AG10803 (cell line): ENCODE results near the gene KRTAP4-12.
"Not testable (repeated sequence)": the region's sequence is repeated elsewhere in the genome, so short reads cannot be mapped to it uniquely, and the experiment has no call there.

ENCODE experiments used
- DNase-seq: peaks from one replicate; pipeline ENCODE4 v3.0.0; 2010; ENCODE audit warnings: low read depth
- H3K4me3 ChIP-seq: 2 replicates; pipeline ENCODE4 v1.5.1; 2011; ENCODE audit warnings: mild to moderate bottlenecking, low read length, control low read depth
- CTCF ChIP-seq: conservative IDR thresholded peaks from 2 replicates; pipeline ENCODE4 v1.5.1; 2011; ENCODE audit warnings: mild to moderate bottlenecking, low read length, control low read depth, inconsistent platforms

The KRTAP4-12 gene

GRCh38 chr17:41123991-41124371 is at the start of gene KRTAP4-12:
TSS of gene KRTAP4-12 (minus strand) at chr17:41124182. CDS start at chr17:41124122, 60 bp downstream.
- H3K4me3 ChIP-seq, result not testable (repeated sequence)

GRCh38 chr17:41171886-41172285 is 47.9 kb upstream of the KRTAP4-12 start:
- H3K4me3 ChIP-seq, result no peak overlapping the region
- peak; percentile 91 for DNase-seq
- no peak for TF ChIP-seq CTCF

More at GRCh38 chr17:41123991-41124371, at the start of gene KRTAP4-12:
- DNase-seq, result not testable (repeated sequence)

- TF ChIP-seq CTCF, result no peak
- DNase-seq, result no peak
- no peak within 1 kb of the TSS for H3K4me3 ChIP-seq
Observed at GRCh38 chr17:41168121-41168520, 44.1 kb upstream of the KRTAP4-12 start, which contains the start of gene KRTAP4-3. TSS of gene KRTAP4-3 (minus strand) at chr17:41168221. CDS start at chr17:41168172, 49 bp downstream.

- DNase-seq, result no peak
- no peak overlapping the region for H3K4me3 ChIP-seq
- TF ChIP-seq CTCF, result no peak
Observed at GRCh38 chr17:41167561-41167960, 43.6 kb upstream of the KRTAP4-12 start.

GRCh38 chr17:41163828-41164227 is 39.8 kb upstream of the KRTAP4-12 start:
- DNase-seq, result no peak
- H3K4me3 ChIP-seq, result no peak overlapping the region
- no peak for TF ChIP-seq CTCF

- DNase-seq, result no peak
- H3K4me3 ChIP-seq, result no peak within 1 kb of the TSS
- TF ChIP-seq CTCF, result no peak
Observed at GRCh38 chr17:41160648-41161047, 36.7 kb upstream of the KRTAP4-12 start, which contains the start of gene KRTAP4-4. TSS of gene KRTAP4-4 (minus strand) at chr17:41160748. CDS start at chr17:41160691, 57 bp downstream.

GRCh38 chr17:41160190-41160589 is 36.2 kb upstream of the KRTAP4-12 start:
- not testable (repeated sequence) for DNase-seq, H3K4me3 ChIP-seq

- no peak for TF ChIP-seq CTCF
- H3K4me3 ChIP-seq, result no peak overlapping the region
- DNase-seq, result no peak
Observed at GRCh38 chr17:41153856-41154255, 29.9 kb upstream of the KRTAP4-12 start.
